NT2/D1 (cell line): Measurements from ENCODE around the gene AGBL4.

Experiments used
- DNase-seq: peaks from one replicate; pipeline ENCODE4 v3.0.0-alpha.2; 2011; ENCODE audit warnings: low read depth, low spot score
- H3K27me3 ChIP-seq: 2 replicates; pipeline ENCODE4 v1.6.0; 2011; ENCODE audit warnings: mild to moderate bottlenecking; ENCODE audit not compliant: insufficient read length, insufficient read depth
- H3K36me3 ChIP-seq: 2 replicates; pipeline ENCODE4 v1.6.1; 2011; ENCODE audit warnings: mild to moderate bottlenecking, low read length, mixed read lengths; ENCODE audit not compliant: insufficient read depth, insufficient read length
- H3K4me1 ChIP-seq: 2 replicates; pipeline ENCODE4 v1.5.1; 2011; ENCODE audit not compliant: insufficient read depth, insufficient read length
- H3K4me3 ChIP-seq: 2 replicates; pipeline ENCODE4 v1.5.1; 2011; ENCODE audit warnings: low read depth; ENCODE audit not compliant: insufficient read length
- H3K9ac ChIP-seq: 2 replicates; pipeline ENCODE4 v1.6.0; 2011; ENCODE audit warnings: low read depth; ENCODE audit not compliant: insufficient read length
- H3K9me3 ChIP-seq: 2 replicates; pipeline ENCODE4 v1.5.1; 2011; ENCODE audit warnings: mild to moderate bottlenecking, low read length; ENCODE audit not compliant: insufficient read depth
- SUZ12 ChIP-seq: IDR thresholded peaks from 2 replicates; pipeline ENCODE4 v1.6.1; 2011; ENCODE audit not compliant: insufficient read length, insufficient read depth; ENCODE audit errors: extremely low read depth
- YY1 ChIP-seq: IDR thresholded peaks from 2 replicates; pipeline ENCODE4 v1.6.1; 2011; ENCODE audit not compliant: insufficient read length, insufficient read depth
- ZNF274 ChIP-seq: IDR thresholded peaks from 2 replicates; pipeline ENCODE4 v1.6.1; 2011; ENCODE audit warnings: mild to moderate bottlenecking, low read depth, low read length

AGBL4 gene

DNA sequence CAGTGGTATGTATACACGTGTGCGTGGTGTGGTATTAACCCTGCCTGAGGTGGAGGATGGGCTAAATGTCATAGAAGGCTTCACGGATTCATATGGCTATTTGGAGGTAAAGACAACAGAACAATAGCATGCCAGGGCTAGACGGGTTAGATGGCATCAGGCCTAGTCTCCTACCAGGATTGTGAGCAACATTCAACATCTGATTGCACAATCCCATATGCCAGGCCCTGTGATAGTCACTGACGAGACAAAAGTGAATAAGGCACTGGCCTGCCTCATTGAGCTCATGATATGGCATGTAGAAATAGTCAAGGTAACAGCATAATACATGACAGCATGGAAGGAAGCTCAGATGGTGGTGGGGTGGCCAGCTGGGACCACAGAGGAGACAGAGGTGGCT, 1079.9 kb downstream of the AGBL4 start:
- TF ChIP-seq SUZ12 (no peak), ZNF274 (no peak), YY1 (no peak)
- Histone ChIP-seq H3K4me3 (no peak overlapping the region), H3K9ac (no peak overlapping the region), H3K4me1 (peaks cover 5% of the 10 kb centered on the region), H3K36me3 (no peaks in the 10 kb centered on the region), H3K9me3 (no peaks in the 10 kb centered on the region), H3K27me3 (peaks cover 2% of the 10 kb centered on the region)
- DNase-seq: no peak

- peaks cover 5% of the 10 kb centered on the region for H3K4me1 ChIP-seq
- H3K27me3 ChIP-seq: peaks cover 2% of the 10 kb centered on the region
- H3K9ac ChIP-seq: no peak overlapping the region
- TF ChIP-seq YY1 (no peak), ZNF274 (no peak), SUZ12 (no peak)
- H3K9me3 ChIP-seq: no peaks in the 10 kb centered on the region
- no peak for DNase-seq
- H3K4me3 ChIP-seq: no peak overlapping the region
- H3K36me3 ChIP-seq: no peaks in the 10 kb centered on the region
Measured at GRCh38 chr1:48943393-48943792, 1080.4 kb downstream of the AGBL4 start.

DNA sequence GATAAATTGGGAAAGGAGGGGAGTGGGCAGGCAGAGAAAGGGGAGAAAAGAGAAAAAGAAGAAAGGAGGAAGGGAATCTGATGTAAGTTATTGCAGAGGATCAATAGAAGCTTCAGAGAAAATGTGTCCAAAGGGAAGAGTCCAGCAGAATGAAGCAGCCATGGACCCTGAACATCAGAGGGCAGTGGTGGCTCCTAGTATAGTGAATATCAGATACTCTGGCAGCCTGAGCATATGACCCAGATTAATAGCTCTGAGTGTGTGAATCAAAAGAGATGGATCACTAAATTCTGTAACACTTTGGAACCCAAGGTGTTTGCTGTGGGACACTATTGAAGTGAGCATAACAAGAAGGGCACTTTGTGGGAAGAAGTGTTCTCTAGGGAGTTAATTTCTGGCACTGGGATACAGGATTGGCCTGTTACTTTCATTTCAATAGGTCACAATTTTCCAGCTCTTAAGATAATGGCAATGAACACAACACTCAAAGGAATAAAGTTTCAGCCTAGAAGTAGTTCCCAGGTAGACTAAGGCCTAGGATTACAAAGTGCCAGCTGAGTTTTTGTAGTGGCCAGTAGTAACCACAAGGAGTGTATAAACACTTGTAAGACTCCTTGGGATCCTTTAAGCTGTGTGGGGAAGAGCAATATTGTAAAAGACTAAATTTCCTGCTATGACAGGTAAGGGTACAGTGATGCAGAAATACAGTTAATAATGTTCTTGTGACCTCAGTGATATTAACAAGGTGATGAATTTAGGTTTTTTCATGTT, 1082.6 kb downstream of the AGBL4 start:
- TF ChIP-seq SUZ12 (no peak), ZNF274 (no peak), YY1 (no peak)
- Histone ChIP-seq H3K27me3 (no peaks in the 10 kb centered on the region), H3K4me3 (no peak overlapping the region), H3K9ac (no peak overlapping the region), H3K9me3 (no peaks in the 10 kb centered on the region), H3K36me3 (no peaks in the 10 kb centered on the region), H3K4me1 (no peaks in the 10 kb centered on the region)
- DNase-seq: no peak

DNA sequence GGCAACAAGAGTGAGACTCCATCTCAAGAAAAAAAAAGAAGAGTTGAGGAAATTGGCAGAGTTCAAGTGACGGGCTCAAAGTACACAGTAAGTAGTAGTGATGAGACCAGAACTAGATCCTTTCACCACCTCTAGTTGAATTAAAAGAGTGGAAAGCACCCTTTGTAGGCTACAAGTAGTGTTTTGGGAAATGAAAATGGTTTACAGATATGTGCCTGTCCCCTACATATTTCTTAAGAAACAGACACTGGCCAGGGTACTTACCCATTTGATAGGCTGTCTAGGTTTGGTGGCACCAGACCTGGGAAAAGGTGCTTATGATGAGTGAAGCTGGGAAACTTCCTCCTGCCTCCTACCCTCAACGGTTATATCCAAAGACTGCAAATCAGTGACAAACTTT, 1083.4 kb downstream of the AGBL4 start:
- TF ChIP-seq ZNF274: no peak
- no peak for TF ChIP-seq SUZ12
- TF ChIP-seq YY1: no peak
- Histone ChIP-seq H3K4me3 (no peak overlapping the region), H3K9ac (no peak overlapping the region), H3K4me1 (no peaks in the 10 kb centered on the region), H3K36me3 (no peaks in the 10 kb centered on the region), H3K9me3 (no peaks in the 10 kb centered on the region), H3K27me3 (no peaks in the 10 kb centered on the region)
- no peak for DNase-seq

GRCh38 chr1:48939828-48940227, 1083.9 kb downstream of the AGBL4 start:
- no peak for DNase-seq
- no peak overlapping the region for H3K4me3 ChIP-seq
- no peaks in the 10 kb centered on the region for H3K9me3 ChIP-seq
- H3K9ac ChIP-seq: no peak overlapping the region
- H3K4me1 ChIP-seq: no peaks in the 10 kb centered on the region
- TF ChIP-seq ZNF274: no peak
- TF ChIP-seq SUZ12: no peak
- TF ChIP-seq YY1: no peak
- no peaks in the 10 kb centered on the region for H3K36me3 ChIP-seq
- peaks cover 2% of the 10 kb centered on the region for H3K27me3 ChIP-seq

DNA sequence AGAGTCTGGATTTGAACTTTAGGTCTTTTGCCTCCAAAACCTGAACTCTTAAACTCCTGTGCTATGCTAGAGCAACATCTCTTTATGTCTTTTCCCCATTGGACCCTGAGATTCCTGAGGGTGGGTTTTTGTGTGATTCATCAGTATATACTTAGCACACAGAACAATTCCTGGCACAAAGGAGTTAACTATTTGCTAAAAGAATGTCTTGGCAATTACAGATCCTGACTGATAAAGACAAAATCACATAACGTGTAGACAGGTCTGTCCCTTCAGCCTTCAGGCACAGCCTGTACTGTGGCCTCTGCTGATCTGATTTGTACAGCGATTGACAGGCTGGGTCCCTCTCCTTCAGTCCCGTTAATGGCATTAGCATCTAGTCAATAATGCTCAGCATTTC, 1084.7 kb downstream of the AGBL4 start:
- H3K4me3 ChIP-seq: no peak overlapping the region
- no peaks in the 10 kb centered on the region for H3K4me1 ChIP-seq
- no peak for TF ChIP-seq ZNF274
- no peak for TF ChIP-seq YY1
- H3K9ac ChIP-seq: no peak overlapping the region
- H3K36me3 ChIP-seq: no peaks in the 10 kb centered on the region
- H3K9me3 ChIP-seq: no peaks in the 10 kb centered on the region
- DNase-seq: no peak
- H3K27me3 ChIP-seq: peaks cover 2% of the 10 kb centered on the region

- no peaks in the 10 kb centered on the region for H3K4me1 ChIP-seq
- H3K4me3 ChIP-seq: no peak overlapping the region
- peaks cover 2% of the 10 kb centered on the region for H3K27me3 ChIP-seq
- H3K36me3 ChIP-seq: no peaks in the 10 kb centered on the region
- no peaks in the 10 kb centered on the region for H3K9me3 ChIP-seq
- DNase-seq: no peak
- TF ChIP-seq ZNF274 (no peak), YY1 (no peak), SUZ12 (no peak)
- H3K9ac ChIP-seq: no peak overlapping the region
Measured at GRCh38 chr1:48937732-48938131, 1086.0 kb downstream of the AGBL4 start.
